ENCODE results near the gene NUDT15.
"Not testable (repeated sequence)": the region's sequence is repeated elsewhere in the genome, so short reads cannot be mapped to it uniquely, and the experiment has no call there.

NUDT15 gene

GRCh38 chr13:48037346-48038173 lies at the start of gene NUDT15:
Gene NUDT15 (plus strand): TSS chr13:48037726. CDS start chr13:48037747, 21 bp downstream.
- DNase-seq = peak; percentile 94 to 99

GRCh38 chr13:47990427-47990826 lies 47.1 kb upstream of the NUDT15 start:
- no peak for DNase-seq

GRCh38 chr13:47990920-47991466 lies 46.5 kb upstream of the NUDT15 start:
- no peak for DNase-seq

GRCh38 chr13:47991859-47992258 lies 45.7 kb upstream of the NUDT15 start:
- no peak for DNase-seq

GRCh38 chr13:47997384-47997783 lies 40.1 kb upstream of the NUDT15 start:
- DNase-seq = no peak

GRCh38 chr13:47999973-48000372 lies 37.6 kb upstream of the NUDT15 start:
- DNase-seq = no peak

- no peak for DNase-seq
These were observed 36.9 kb upstream of the NUDT15 start for GRCh38 chr13:48000559-48001113.

- peak; percentile 88 to 95 for DNase-seq
These were observed 36.2 kb upstream of the NUDT15 start, which contains the start of gene SUCLA2 for GRCh38 chr13:48001114-48001881. Gene SUCLA2 (minus strand): TSS chr13:48001273. CDS start chr13:48001269, 4 bp downstream.

- DNase-seq = not testable (repeated sequence)
These were observed 35.5 kb upstream of the NUDT15 start for GRCh38 chr13:48001999-48002398.

- DNase-seq = no peak
These were observed 33.3 kb upstream of the NUDT15 start for GRCh38 chr13:48004201-48004600.

- DNase-seq = no peak
These were observed 31.1 kb upstream of the NUDT15 start for GRCh38 chr13:48006396-48006795.

- DNase-seq = no peak
These were observed 28.2 kb upstream of the NUDT15 start for GRCh38 chr13:48009284-48009683.

GRCh38 chr13:48010698-48011097 lies 26.8 kb upstream of the NUDT15 start:
- no peak for DNase-seq

- no peak for DNase-seq
These were observed 24.9 kb upstream of the NUDT15 start for GRCh38 chr13:48012668-48013067.

- no peak for DNase-seq
These were observed 23.2 kb upstream of the NUDT15 start for GRCh38 chr13:48014359-48014758.

GRCh38 chr13:48018637-48019036 lies 18.9 kb upstream of the NUDT15 start:
- DNase-seq = no peak

- DNase-seq = no peak
These were observed 17.7 kb upstream of the NUDT15 start for GRCh38 chr13:48019796-48020195.

- DNase-seq = no peak
These were observed 9.5 kb upstream of the NUDT15 start for GRCh38 chr13:48028066-48028465.

GRCh38 chr13:48029859-48030258 lies 7.7 kb upstream of the NUDT15 start:
- no peak for DNase-seq

- DNase-seq = no peak
These were observed 1.2 kb downstream of the NUDT15 start for GRCh38 chr13:48038761-48039160.

- DNase-seq = no peak
These were observed 2.5 kb downstream of the NUDT15 start for GRCh38 chr13:48040049-48040448.

- no peak for DNase-seq
These were observed 3.4 kb downstream of the NUDT15 start for GRCh38 chr13:48040896-48041295.

- no peak for DNase-seq
These were observed 5.4 kb downstream of the NUDT15 start for GRCh38 chr13:48042894-48043293.
